HepG2 (cell line): ENCODE results near the gene PLGRKT. TPM values are rescaled to one million over a fixed set of nuclear protein-coding genes. Genes with fewer than 3 reads are reported as not detected.

Experiments used
- CC2D1A ChIP-seq: sonication (generic); formaldehyde crosslinking; IDR thresholded peaks from 2 replicates; pipeline ENCODE4 v1.8.1; 2023; ENCODE audit warnings: mild to moderate bottlenecking, missing genetic modification reagents
- CSRNP2 ChIP-seq: sonication (generic); formaldehyde crosslinking; conservative IDR thresholded peaks from 2 replicates; pipeline ENCODE4 v1.8.0; 2022; ENCODE audit warnings: low read depth, missing genetic modification reagents
- EEA1 ChIP-seq: sonication (generic); formaldehyde crosslinking; IDR thresholded peaks from 2 replicates; pipeline ENCODE4 v1.5.1; 2020; ENCODE audit warnings: mild to moderate bottlenecking, missing genetic modification reagents, borderline replicate concordance
- KLF11 ChIP-seq: IDR thresholded peaks from 2 replicates; pipeline ENCODE4 v1.6.1; 2016; ENCODE audit warnings: missing compliant biosample characterization
- NRL ChIP-seq: sonication (generic); formaldehyde crosslinking; IDR thresholded peaks from 2 replicates; pipeline ENCODE4 v1.5.0; 2020; ENCODE audit warnings: missing genetic modification reagents, mild to moderate bottlenecking, moderate library complexity, borderline replicate concordance
- PCBP2 ChIP-seq: fragments of 200-400 bp; formaldehyde crosslinking; optimal IDR thresholded peaks from 2 replicates; pipeline ENCODE3; 2018; ENCODE audit warnings: low read length, low read depth; ENCODE audit not compliant: poor library complexity, severe bottlenecking
- PRDM10 ChIP-seq: sonication (generic); formaldehyde crosslinking; IDR thresholded peaks from 2 replicates; pipeline ENCODE4 v1.4.0; 2020; ENCODE audit warnings: low read depth, missing genetic modification reagents
- ZBTB49 ChIP-seq: sonication (generic); formaldehyde crosslinking; IDR thresholded peaks from 2 replicates; pipeline ENCODE4 v1.4.0; 2020; ENCODE audit warnings: missing genetic modification reagents, borderline replicate concordance
- ZNF430 ChIP-seq: sonication (generic); formaldehyde crosslinking; IDR thresholded peaks from 2 replicates; pipeline ENCODE4 v1.9.0; 2021; ENCODE audit warnings: mild to moderate bottlenecking, missing genetic modification reagents
- polyA plus RNA-seq, 8 experiments: library from polyadenylated mRNA; depleted of rRNA in 3 of 8; stranded (reverse) in 7 of 8; unstranded in 1 of 8; fragments of >200 nt; fragmentation: Illumina TruSeq in 4 of 8; extraction: Trizol in 4 of 8; gene quantifications; 2 replicates each; pipeline versions ENCODE4 v1.2.1 to v1.2.3, GENCODE V29; 2011 to 2016; ENCODE audit warnings: low read depth in 4 of 8, missing spikeins in 1 of 8, mixed read lengths in 1 of 8; ENCODE audit not compliant: insufficient read depth in 1 of 8
- total RNA-seq, 5 experiments: library from RNA; depleted of rRNA; stranded (reverse); fragments of >200 nt; fragmentation: Illumina TruSeq; extraction: Trizol; gene quantifications; 2 replicates each; pipeline ENCODE4 v1.2.3, GENCODE V29; 2016; ENCODE audit warnings: low read depth in 1 of 5

Gene PLGRKT
- total and polyA plus RNA-seq, 2 of the 13 experiments (the other 11 are each of a cell fraction or from before 2014, with no cell fraction given), result 5.0 to 15.8 TPM

- TF ChIP-seq PCBP2, result no peak
- no peak for TF ChIP-seq KLF11 (CRISPR knock-in tag)
- TF ChIP-seq PRDM10, result no peak
- TF ChIP-seq EEA1 (CRISPR knock-in tag), result no peak
- no peak for TF ChIP-seq CSRNP2 (CRISPR knock-in tag)
- TF ChIP-seq ZBTB49 (CRISPR knock-in tag), result no peak
- no peak for TF ChIP-seq ZNF430 (CRISPR knock-in tag)
- TF ChIP-seq NRL (CRISPR knock-in tag), result no peak
- TF ChIP-seq CC2D1A (CRISPR knock-in tag), result no peak
These were observed 55.2 kb downstream of the PLGRKT start (continued) for GRCh38 chr9:5382479-5382878.
